ENCODE results near the gene MKKS. TPM values are rescaled to one million over a fixed set of nuclear protein-coding genes. Genes with fewer than 3 reads are reported as not detected.

MKKS gene
- total and polyA plus RNA-seq, 9 of the 15 experiments (the other 6 are each of a cell fraction or from before 2014, with no cell fraction given), result 6.8 to 26.8 (median 12.0) TPM

DNA sequence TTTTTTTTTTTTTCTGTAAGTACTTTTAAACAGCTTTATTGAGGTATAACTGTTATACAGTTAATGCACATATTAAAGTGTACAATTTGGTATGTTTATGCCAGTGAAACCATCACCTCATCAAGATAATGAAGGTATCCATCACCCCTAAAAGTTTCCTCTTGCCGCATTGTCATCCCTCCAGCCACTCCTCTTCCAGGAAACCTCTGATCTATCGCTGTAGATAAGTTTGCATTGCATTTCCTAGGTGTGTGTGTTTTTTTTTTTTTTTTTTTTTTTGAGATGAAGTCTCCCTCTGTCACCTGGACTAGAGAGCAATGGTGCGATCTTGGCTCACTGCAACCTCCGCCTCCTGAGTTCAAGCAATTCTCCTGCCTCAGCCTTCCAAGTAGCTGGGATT lies 4.2 kb upstream of the MKKS start:
- H3K79me2 ChIP-seq (ENCODE audit: control insufficient read depth, insufficient read depth, low read length), result peaks cover 44% of the 10 kb centered on the region
- peak overlapping the region; percentile 55 for H3K4me2 ChIP-seq (ENCODE audit: insufficient read depth, low read length)
- FAIRE-seq, result no peak
- H3K36me3 ChIP-seq (ENCODE audit: control insufficient read depth, insufficient read depth, low read length), result no peaks in the 10 kb centered on the region
- ChIA-PET POLR2A (no interaction called here), CTCF (ENCODE audit: low intra/inter-chr PET ratio) (no interaction called here)
- intact Hi-C loops (cut with micrococcal nuclease) (no loop called here), in situ Hi-C loops (cut with MboI) (no loop called here)
- 0 out of 2 replicates have a peak overlapping the region, but pooled peaks have one; percentile 24 for H2AFZ ChIP-seq (ENCODE audit: low read depth, low read length)
- H3K27me3 ChIP-seq (ENCODE audit: control insufficient read depth in 2 of 2, insufficient read depth in 2 of 2, low read length in 2 of 2), result no peaks in the 10 kb centered on the region
- no TSS peak for BruUV-seq (replicated peaks)
- H4K20me1 ChIP-seq (replicated peaks; ENCODE audit: control insufficient read depth, insufficient read depth, low read length), result no peaks in the 10 kb centered on the region
- peaks cover 10 to 12% of the 10 kb centered on the region in 2 experiments; a peak in 3 of 5 replicates for H3K4me1 ChIP-seq (replicated peaks in 1 of 2; ENCODE audit: control insufficient read depth in 2 of 2, insufficient read depth in 2 of 2, low read length in 2 of 2)
- no peaks in the 10 kb centered on the region for H3K9me3 ChIP-seq (replicated peaks; ENCODE audit: control insufficient read depth, insufficient read depth, low read depth, low read length)
- no peak for ATAC-seq
- no peak overlapping the region for H3K4me3 ChIP-seq
- 29% methylated on average over 3 of the region's 4 CpGs for WGBS (ENCODE audit: insufficient coverage, low coverage, missing lambda C conversion rate)
- no peak overlapping the region; the same call in 2 of the 3 replicates for H3K27ac ChIP-seq (ENCODE audit: extremely low read depth, low read depth, low read length)
- DNase-seq (ENCODE audit: extremely low read depth in 1 of 4, low spot score in 3 of 4), result peak in 2 of 4 experiments; percentile 21 to 41
- no peaks in the 10 kb centered on the region for H3K9me1 ChIP-seq (ENCODE audit: control insufficient read depth, insufficient read depth, low read length)
- H3K9ac ChIP-seq (ENCODE audit: insufficient read depth in 1 of 2, low read depth in 2 of 2, low read length in 2 of 2), result peak overlapping the region in 1 of 2 experiments; percentile 14; a peak in 1 of 4 replicates
- TF ChIP-seq ZNF384 (IDR thresholded peaks at IDR 0.05; ENCODE audit: low read depth, low read length), result peak; percentile 51; the same call in 1 of the 2 replicates
- no peak for TF ChIP-seq SIN3A (IDR thresholded peaks at IDR 0.05; ENCODE audit: borderline replicate concordance in 2 of 2, control insufficient read depth in 1 of 2, low read depth in 2 of 2, low read length in 2 of 2)
- peak; percentile 33; the same call in 1 of the 2 replicates for TF ChIP-seq ARID1B (IDR thresholded peaks at IDR 0.05)
- no peak for TF ChIP-seq ZNF75A (CRISPR knock-in tag; IDR thresholded peaks at IDR 0.05)
- TF ChIP-seq GMEB1 (CRISPR knock-in tag; IDR thresholded peaks at IDR 0.05), result no peak
- no peak for TF ChIP-seq KAT8 (IDR thresholded peaks at IDR 0.05; ENCODE audit: low read depth)
- no peak for TF ChIP-seq ZNF121 (CRISPR knock-in tag; conservative IDR thresholded peaks at IDR 0.05)
- TF ChIP-seq PBX2 (CRISPR knock-in tag; IDR thresholded peaks at IDR 0.05; ENCODE audit: low read depth), result no peak
- 0 out of 2 replicates have a peak, but pooled peaks have one; percentile 8 for TF ChIP-seq PBX2 (tag; conservative IDR thresholded peaks at IDR 0.05; ENCODE audit: low read depth)
- no peak for TF ChIP-seq NELFE (IDR thresholded peaks at IDR 0.05; ENCODE audit: insufficient read depth, insufficient read length)
- TF ChIP-seq ZNF146 (CRISPR knock-in tag; IDR thresholded peaks at IDR 0.05; ENCODE audit: unreplicated experiment), result no peak
- no peak for TF ChIP-seq POLR2B (IDR thresholded peaks at IDR 0.05; ENCODE audit: low read depth, partially characterized antibody)
- TF ChIP-seq TAF1 (IDR thresholded peaks at IDR 0.05; ENCODE audit: control insufficient read depth, extremely low read depth, insufficient read depth, low read length, severe bottlenecking), result no peak
- peak; percentile 41; the same call in 1 of the 2 replicates for TF ChIP-seq ZEB2 (IDR thresholded peaks at IDR 0.05)
- no peak for TF ChIP-seq FUS (optimal IDR thresholded peaks at IDR 0.05; ENCODE audit: low read depth, low read length)
- TF ChIP-seq ZKSCAN3 (CRISPR knock-in tag; IDR thresholded peaks at IDR 0.05), result no peak
- TF ChIP-seq, protein P1, sequence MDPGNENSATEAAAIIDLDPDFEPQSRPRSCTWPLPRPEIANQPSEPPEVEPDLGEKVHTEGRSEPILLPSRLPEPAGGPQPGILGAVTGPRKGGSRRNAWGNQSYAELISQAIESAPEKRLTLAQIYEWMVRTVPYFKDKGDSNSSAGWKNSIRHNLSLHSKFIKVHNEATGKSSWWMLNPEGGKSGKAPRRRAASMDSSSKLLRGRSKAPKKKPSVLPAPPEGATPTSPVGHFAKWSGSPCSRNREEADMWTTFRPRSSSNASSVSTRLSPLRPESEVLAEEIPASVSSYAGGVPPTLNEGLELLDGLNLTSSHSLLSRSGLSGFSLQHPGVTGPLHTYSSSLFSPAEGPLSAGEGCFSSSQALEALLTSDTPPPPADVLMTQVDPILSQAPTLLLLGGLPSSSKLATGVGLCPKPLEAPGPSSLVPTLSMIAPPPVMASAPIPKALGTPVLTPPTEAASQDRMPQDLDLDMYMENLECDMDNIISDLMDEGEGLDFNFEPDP (CRISPR knock-in tag; IDR thresholded peaks at IDR 0.05), result no peak
